ENCODE data around the gene ASB18. TPM values are rescaled to one million over a fixed set of nuclear protein-coding genes. Genes with fewer than 3 reads are reported as not detected.

ASB18 gene
- total and polyA plus RNA-seq, 2 of the 13 experiments (the other 11 are each of a cell fraction or from before 2014, with no cell fraction given), result not detected

- TF ChIP-seq, protein P1, sequence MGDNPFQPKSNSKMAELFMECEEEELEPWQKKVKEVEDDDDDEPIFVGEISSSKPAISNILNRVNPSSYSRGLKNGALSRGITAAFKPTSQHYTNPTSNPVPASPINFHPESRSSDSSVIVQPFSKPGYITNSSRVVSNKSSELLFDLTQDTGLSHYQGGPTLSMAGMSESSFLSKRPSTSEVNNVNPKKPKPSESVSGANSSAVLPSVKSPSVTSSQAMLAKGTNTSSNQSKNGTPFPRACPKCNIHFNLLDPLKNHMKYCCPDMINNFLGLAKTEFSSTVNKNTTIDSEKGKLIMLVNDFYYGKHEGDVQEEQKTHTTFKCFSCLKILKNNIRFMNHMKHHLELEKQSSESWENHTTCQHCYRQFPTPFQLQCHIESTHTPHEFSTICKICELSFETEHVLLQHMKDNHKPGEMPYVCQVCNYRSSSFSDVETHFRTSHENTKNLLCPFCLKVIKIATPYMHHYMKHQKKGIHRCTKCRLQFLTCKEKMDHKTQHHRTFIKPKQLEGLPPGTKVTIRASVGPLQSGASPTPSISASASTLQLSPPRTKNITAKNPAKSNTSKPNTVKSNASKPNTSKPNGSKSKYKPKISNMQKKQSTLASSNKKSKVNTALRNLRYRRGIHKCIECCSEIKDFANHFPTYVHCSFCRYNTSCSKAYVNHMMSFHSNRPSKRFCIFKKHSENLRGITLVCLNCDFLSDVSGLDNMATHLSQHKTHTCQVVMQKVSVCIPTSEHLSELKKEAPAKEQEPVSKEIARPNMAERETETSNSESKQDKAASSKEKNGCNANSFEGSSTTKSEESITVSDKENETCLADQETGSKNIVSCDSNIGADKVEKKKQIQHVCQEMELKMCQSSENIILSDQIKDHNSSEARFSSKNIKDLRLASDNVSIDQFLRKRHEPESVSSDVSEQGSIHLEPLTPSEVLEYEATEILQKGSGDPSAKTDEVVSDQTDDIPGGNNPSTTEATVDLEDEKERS (CRISPR knock-in tag; IDR thresholded peaks at IDR 0.05), result no peak
- no peak for TF ChIP-seq ZNF382 (CRISPR knock-in tag; IDR thresholded peaks at IDR 0.05; ENCODE audit: borderline replicate concordance)
- no peak for TF ChIP-seq ZNF12 (CRISPR knock-in tag; IDR thresholded peaks at IDR 0.05)
- peak; percentile 50 for TF ChIP-seq GABPA (IDR thresholded peaks at IDR 0.05; ENCODE audit: low read depth, low read length)
- peak; percentile 60 for TF ChIP-seq GABPA (CRISPR knock-in tag; IDR thresholded peaks at IDR 0.05; ENCODE audit: low read depth)
- no peak for TF ChIP-seq DR1 (CRISPR knock-in tag; IDR thresholded peaks at IDR 0.05)
- 0 out of 2 replicates have a peak, but pooled peaks have one; percentile 29 for TF ChIP-seq ZNF350 (CRISPR knock-in tag; IDR thresholded peaks at IDR 0.05; ENCODE audit: borderline replicate concordance, low read depth)
- TF ChIP-seq TEAD3 (CRISPR knock-in tag; optimal IDR thresholded peaks at IDR 0.05; ENCODE audit: borderline replicate concordance), result no peak
- no peak for TF ChIP-seq ZNF704 (CRISPR knock-in tag; IDR thresholded peaks at IDR 0.05; ENCODE audit: borderline replicate concordance)
- TF ChIP-seq, protein P2, sequence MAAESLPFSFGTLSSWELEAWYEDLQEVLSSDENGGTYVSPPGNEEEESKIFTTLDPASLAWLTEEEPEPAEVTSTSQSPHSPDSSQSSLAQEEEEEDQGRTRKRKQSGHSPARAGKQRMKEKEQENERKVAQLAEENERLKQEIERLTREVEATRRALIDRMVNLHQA (CRISPR knock-in tag; IDR thresholded peaks at IDR 0.05), result no peak
- TF ChIP-seq CSRNP2 (CRISPR knock-in tag; conservative IDR thresholded peaks at IDR 0.05; ENCODE audit: low read depth), result no peak
- no peak for TF ChIP-seq ZFAT (CRISPR knock-in tag; conservative IDR thresholded peaks at IDR 0.05)
- no peak for TF ChIP-seq ELF3 (CRISPR knock-in tag; IDR thresholded peaks at IDR 0.05)
- TF ChIP-seq ZBTB4 (CRISPR knock-in tag; IDR thresholded peaks at IDR 0.05; ENCODE audit: borderline replicate concordance), result 0 out of 2 replicates have a peak, but pooled peaks have one; percentile 28
- no peak; the same call in 1 of the 2 replicates for TF ChIP-seq SALL2 (CRISPR knock-in tag; IDR thresholded peaks at IDR 0.05)
- no peak for TF ChIP-seq RARA (CRISPR knock-in tag; IDR thresholded peaks at IDR 0.05)
- no peak for TF ChIP-seq CBX1 (IDR thresholded peaks at IDR 0.05; ENCODE audit: low read depth)
- TF ChIP-seq, protein P3, sequence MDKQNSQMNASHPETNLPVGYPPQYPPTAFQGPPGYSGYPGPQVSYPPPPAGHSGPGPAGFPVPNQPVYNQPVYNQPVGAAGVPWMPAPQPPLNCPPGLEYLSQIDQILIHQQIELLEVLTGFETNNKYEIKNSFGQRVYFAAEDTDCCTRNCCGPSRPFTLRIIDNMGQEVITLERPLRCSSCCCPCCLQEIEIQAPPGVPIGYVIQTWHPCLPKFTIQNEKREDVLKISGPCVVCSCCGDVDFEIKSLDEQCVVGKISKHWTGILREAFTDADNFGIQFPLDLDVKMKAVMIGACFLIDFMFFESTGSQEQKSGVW (CRISPR knock-in tag; IDR thresholded peaks at IDR 0.05; ENCODE audit: borderline replicate concordance), result no peak
These were observed 86.0 kb downstream of the ASB18 start (continued) for GRCh38 chr2:236177967-236178889.
